ENCODE data around the gene WDR87. TPM values are rescaled to one million over a fixed set of nuclear protein-coding genes. Genes with fewer than 3 reads are reported as not detected.
"Not testable (repeated sequence)": the region's sequence is repeated elsewhere in the genome, so short reads cannot be mapped to it uniquely, and the experiment has no call there.

The WDR87 gene
- total RNA-seq, 1 experiment from 2014 or later = not detected

GRCh38 chr19:37867831-37868230 lies 38.6 kb downstream of the WDR87 start:
- Histone ChIP-seq H3K79me2 (ENCODE audit: low read length) (no peaks in the 10 kb centered on the region), H3K4me1 (ENCODE audit: low read length) (peaks cover 4% of the 10 kb centered on the region)

GRCh38 chr19:37865930-37866329 lies 40.5 kb downstream of the WDR87 start:
- H3K27ac ChIP-seq (ENCODE audit: low read length) = not testable (repeated sequence)

More at GRCh38 chr19:37867831-37868230, 38.6 kb downstream of the WDR87 start:
- no peak overlapping the region for H3K9ac ChIP-seq (ENCODE audit: low read length)
- no peaks in the 10 kb centered on the region for H3K9me2 ChIP-seq (replicated peaks; ENCODE audit: insufficient read depth, low read length)
- no peak overlapping the region for H3K4me3 ChIP-seq (ENCODE audit: low read length)
- H3K27me3 ChIP-seq (ENCODE audit: low read length) = no peaks in the 10 kb centered on the region
- H4K20me1 ChIP-seq (ENCODE audit: insufficient read depth, low read depth, low read length) = no peaks in the 10 kb centered on the region
- H3K36me3 ChIP-seq (ENCODE audit: insufficient read depth, low read length) = no peaks in the 10 kb centered on the region
- H2AFZ ChIP-seq (ENCODE audit: low read length) = no peak overlapping the region
- no peak for DNase-seq
- no peak overlapping the region for H3K27ac ChIP-seq (ENCODE audit: low read length)
- no peaks in the 10 kb centered on the region for H3K9me3 ChIP-seq (ENCODE audit: low read length)
- no peak overlapping the region for H3K4me2 ChIP-seq (ENCODE audit: low read depth, low read length, poor library complexity, severe bottlenecking)

GRCh38 chr19:37864501-37864900 lies 41.9 kb downstream of the WDR87 start:
- Histone ChIP-seq H3K27ac (ENCODE audit: low read length) (no peak overlapping the region), H3K36me3 (ENCODE audit: insufficient read depth, low read length) (no peaks in the 10 kb centered on the region), H3K27me3 (ENCODE audit: low read length) (no peaks in the 10 kb centered on the region), H4K20me1 (ENCODE audit: insufficient read depth, low read depth, low read length) (no peaks in the 10 kb centered on the region), H3K9ac (ENCODE audit: low read length) (no peak overlapping the region), H3K79me2 (ENCODE audit: low read length) (no peaks in the 10 kb centered on the region), H3K4me3 (ENCODE audit: low read length) (no peak overlapping the region), H2AFZ (ENCODE audit: low read length) (no peak overlapping the region), H3K4me2 (ENCODE audit: low read depth, low read length, poor library complexity, severe bottlenecking) (no peak overlapping the region), H3K9me3 (ENCODE audit: low read length) (no peaks in the 10 kb centered on the region), H3K9me2 (replicated peaks; ENCODE audit: insufficient read depth, low read length) (no peaks in the 10 kb centered on the region), H3K4me1 (ENCODE audit: low read length) (peaks cover 4% of the 10 kb centered on the region)
- DNase-seq = no peak

More at GRCh38 chr19:37865930-37866329, 40.5 kb downstream of the WDR87 start:
- DNase-seq; H3K4me1 ChIP-seq (ENCODE audit: low read length); H3K27me3 ChIP-seq (ENCODE audit: low read length); H3K36me3 ChIP-seq (ENCODE audit: insufficient read depth, low read length); H3K79me2 ChIP-seq (ENCODE audit: low read length); H2AFZ ChIP-seq (ENCODE audit: low read length); H4K20me1 ChIP-seq (ENCODE audit: insufficient read depth, low read depth, low read length); H3K9me3 ChIP-seq (ENCODE audit: low read length); H3K9me2 ChIP-seq (replicated peaks; ENCODE audit: insufficient read depth, low read length); H3K4me3 ChIP-seq (ENCODE audit: low read length); H3K4me2 ChIP-seq (ENCODE audit: low read depth, low read length, poor library complexity, severe bottlenecking); H3K9ac ChIP-seq (ENCODE audit: low read length): not testable (repeated sequence)

DNA sequence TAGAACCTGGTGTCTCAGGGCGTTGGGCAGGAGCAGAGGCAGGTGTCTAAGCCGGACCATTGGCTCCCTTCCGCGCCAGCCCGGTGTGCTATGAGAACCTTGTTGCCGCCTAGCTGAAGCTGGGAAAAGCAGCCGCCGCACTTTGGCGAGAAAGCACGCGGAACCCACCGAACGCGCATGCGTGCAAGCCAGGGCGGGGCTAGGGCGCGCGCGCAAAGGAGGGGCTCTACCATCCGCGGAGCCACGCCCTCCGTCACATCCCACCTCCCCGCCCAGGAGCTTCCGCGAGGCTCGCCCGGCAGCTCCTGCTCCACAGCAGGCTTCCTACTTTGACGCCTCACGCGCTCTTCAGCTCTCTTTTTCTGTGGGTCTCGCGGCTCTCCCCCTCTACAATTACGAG lies 51.3 kb downstream of the WDR87 start:
- no peak overlapping the region for H3K9ac ChIP-seq (ENCODE audit: low read length)

GRCh38 chr19:37845932-37846331 lies 60.5 kb downstream of the WDR87 start:
- Histone ChIP-seq H3K4me3 (ENCODE audit: low read length) (no peak overlapping the region), H3K36me3 (ENCODE audit: insufficient read depth, low read length) (no peaks in the 10 kb centered on the region)

More for the DNA sequence above, 51.3 kb downstream of the WDR87 start:
- no peak overlapping the region for H3K4me2 ChIP-seq (ENCODE audit: low read depth, low read length, poor library complexity, severe bottlenecking)
- H2AFZ ChIP-seq (ENCODE audit: low read length) = no peak overlapping the region
- H3K27ac ChIP-seq (ENCODE audit: low read length) = no peak overlapping the region
- no peak overlapping the region for H3K4me3 ChIP-seq (ENCODE audit: low read length)
- DNase-seq = no peak
- H3K9me2 ChIP-seq (replicated peaks; ENCODE audit: insufficient read depth, low read length) = no peaks in the 10 kb centered on the region
- H3K79me2 ChIP-seq (ENCODE audit: low read length) = no peaks in the 10 kb centered on the region
- no peaks in the 10 kb centered on the region for H4K20me1 ChIP-seq (ENCODE audit: insufficient read depth, low read depth, low read length)
- no peaks in the 10 kb centered on the region for H3K36me3 ChIP-seq (ENCODE audit: insufficient read depth, low read length)
- no peaks in the 10 kb centered on the region for H3K27me3 ChIP-seq (ENCODE audit: low read length)
- H3K9me3 ChIP-seq (ENCODE audit: low read length) = no peaks in the 10 kb centered on the region
- no peaks in the 10 kb centered on the region for H3K4me1 ChIP-seq (ENCODE audit: low read length)

More at GRCh38 chr19:37845932-37846331, 60.5 kb downstream of the WDR87 start:
- H2AFZ ChIP-seq (ENCODE audit: low read length) = no peak overlapping the region
- no peaks in the 10 kb centered on the region for H3K4me1 ChIP-seq (ENCODE audit: low read length)
- no peaks in the 10 kb centered on the region for H3K9me3 ChIP-seq (ENCODE audit: low read length)
- no peak for DNase-seq
- H3K79me2 ChIP-seq (ENCODE audit: low read length) = no peaks in the 10 kb centered on the region
- no peak overlapping the region for H3K9ac ChIP-seq (ENCODE audit: low read length)
- no peaks in the 10 kb centered on the region for H4K20me1 ChIP-seq (ENCODE audit: insufficient read depth, low read depth, low read length)
- H3K27ac ChIP-seq (ENCODE audit: low read length) = no peak overlapping the region
- no peaks in the 10 kb centered on the region for H3K27me3 ChIP-seq (ENCODE audit: low read length)
- no peak overlapping the region for H3K4me2 ChIP-seq (ENCODE audit: low read depth, low read length, poor library complexity, severe bottlenecking)
- no peaks in the 10 kb centered on the region for H3K9me2 ChIP-seq (replicated peaks; ENCODE audit: insufficient read depth, low read length)

Other genes starting within 250 kb of the WDR87 start
- gene ZNF607, start 186.8 kb downstream of the WDR87 start, total RNA-seq (2014; rRNA removed; shearing (Covaris generic); ENCODE audit: low replicate concordance) = 10.7 and 11.1 TPM in 2 replicates
- 8.4 and 23.5 TPM in 2 replicates for gene ZNF573, start 127.0 kb downstream of the WDR87 start, total RNA-seq (2014; rRNA removed; shearing (Covaris generic); ENCODE audit: low replicate concordance)
- 68.6 and 88.1 TPM in 2 replicates for gene SIPA1L3, start 614 bp upstream of the WDR87 start, total RNA-seq (2014; rRNA removed; shearing (Covaris generic); ENCODE audit: low replicate concordance)

Data from Karpas-422 (cell line).